Liver (tissue), 9 donors: ENCODE measurements around the gene TENT4A. TPM values are rescaled to one million over a fixed set of nuclear protein-coding genes. Genes with fewer than 3 reads are reported as not detected.

Experiments used
- DNase-seq: peaks from one replicate; pipeline ENCODE4 v3.0.0-alpha.2; 2017; ENCODE audit warnings: low spot score
- H3K27ac ChIP-seq, 2 donors: one replicate each; pipeline ENCODE4 v1.7.0; 2013; ENCODE audit warnings: inconsistent platforms in 2 of 2, low read length in 2 of 2, control low read depth in 1 of 2, low read depth in 1 of 2, mild to moderate bottlenecking in 1 of 2
- H3K27me3 ChIP-seq, 4 donors: one replicate each; pipeline versions ENCODE4 v1.6.1 to v1.7.0; 2013; ENCODE audit warnings: low read length in 3 of 4, inconsistent platforms in 1 of 4, mild to moderate bottlenecking in 1 of 4, moderate library complexity in 1 of 4; ENCODE audit not compliant: control insufficient read depth in 4 of 4, insufficient read depth in 4 of 4
- H3K36me3 ChIP-seq, 4 donors: one replicate each; pipeline versions ENCODE4 v1.6.1 to v1.7.0; 2013; ENCODE audit warnings: low read length in 3 of 4, mild to moderate bottlenecking in 3 of 4, low read depth in 1 of 4, moderate library complexity in 1 of 4; ENCODE audit not compliant: control insufficient read depth in 4 of 4, insufficient read depth in 3 of 4
- H3K4me1 ChIP-seq, 4 donors: one replicate each; pipeline versions ENCODE4 v1.6.1 to v1.7.0; 2013; ENCODE audit warnings: low read length in 3 of 4, mild to moderate bottlenecking in 3 of 4, moderate library complexity in 1 of 4; ENCODE audit not compliant: control insufficient read depth in 4 of 4, insufficient read depth in 4 of 4
- H3K4me3 ChIP-seq, 3 donors: one replicate each; pipeline versions ENCODE4 v1.6.1 to v1.7.0; 2013; ENCODE audit warnings: low read length in 3 of 3, control low read depth in 1 of 3, low read depth in 1 of 3, mild to moderate bottlenecking in 1 of 3
- H3K9ac ChIP-seq, 2 donors: one replicate each; pipeline ENCODE4 v1.7.0; 2013; ENCODE audit warnings: low read length in 2 of 2, mild to moderate bottlenecking in 2 of 2, moderate library complexity in 2 of 2, control low read depth in 1 of 2, low read depth in 1 of 2
- H3K9me3 ChIP-seq, 4 donors: one replicate each; pipeline versions ENCODE4 v1.6.1 to v1.7.0; 2013; ENCODE audit warnings: low read length in 3 of 4; ENCODE audit not compliant: control insufficient read depth in 4 of 4
- ATF3 ChIP-seq: IDR thresholded peaks from 2 replicates; pipeline ENCODE4 v1.6.1; 2016; ENCODE audit warnings: antibody characterized with exemption
- EGR1 ChIP-seq, 2 donors: IDR thresholded peaks; 2 replicates each; pipeline ENCODE4 v1.6.1; 2016 to 2018; ENCODE audit warnings: antibody characterized with exemption in 2 of 2, low read depth in 2 of 2
- FOXA1 ChIP-seq: IDR thresholded peaks from 2 replicates; pipeline ENCODE4 v1.6.1; 2016; ENCODE audit warnings: antibody characterized with exemption
- FOXA2 ChIP-seq: IDR thresholded peaks from 2 replicates; pipeline ENCODE4 v1.6.1; 2016; ENCODE audit warnings: antibody characterized with exemption
- HNF4A ChIP-seq, 2 donors: conservative IDR thresholded peaks; 2 replicates each; pipeline ENCODE4 v1.6.1; 2016; ENCODE audit warnings: antibody characterized with exemption in 2 of 2, mild to moderate bottlenecking in 2 of 2
- HNF4G ChIP-seq: IDR thresholded peaks from 2 replicates; pipeline ENCODE4 v1.6.1; 2016; ENCODE audit warnings: antibody characterized with exemption
- JUND ChIP-seq, 2 donors: IDR thresholded peaks; 2 replicates each; pipeline ENCODE4 v1.6.1; 2016; ENCODE audit warnings: antibody characterized with exemption in 2 of 2
- MAX ChIP-seq: IDR thresholded peaks from 2 replicates; pipeline ENCODE4 v1.6.1; 2016; ENCODE audit warnings: antibody characterized with exemption
- NR2F2 ChIP-seq: IDR thresholded peaks from 2 replicates; pipeline ENCODE4 v1.6.1; 2016; ENCODE audit warnings: antibody characterized with exemption
- RAD21 ChIP-seq, 2 donors: IDR thresholded peaks; 2 replicates each; pipeline ENCODE4 v1.6.1; 2016; ENCODE audit warnings: antibody characterized with exemption in 2 of 2, mild to moderate bottlenecking in 2 of 2
- RXRA ChIP-seq, 2 donors: IDR thresholded peaks; 2 replicates each; pipeline ENCODE4 v1.6.1; 2017 to 2018; ENCODE audit warnings: antibody characterized with exemption in 2 of 2, mild to moderate bottlenecking in 1 of 2
- SP1 ChIP-seq: IDR thresholded peaks from 2 replicates; pipeline ENCODE4 v1.6.1; 2018; ENCODE audit warnings: antibody characterized with exemption, mild to moderate bottlenecking
- TAF1 ChIP-seq: conservative IDR thresholded peaks from 2 replicates; pipeline ENCODE4 v1.6.1; 2016; ENCODE audit warnings: antibody characterized with exemption, mild to moderate bottlenecking
- YY1 ChIP-seq: IDR thresholded peaks from 2 replicates; pipeline ENCODE4 v1.6.1; 2016; ENCODE audit warnings: antibody characterized with exemption, mild to moderate bottlenecking
- WGBS: extraction: QIAGEN DNeasy Blood & Tissue Kit; methylation state at CpG from one replicate; pipeline ENCODE4 v1.1.7; 2013; 5-methylcytosine and 5-hydroxymethylcytosine counted together
- polyA plus RNA-seq, 2 donors: library from polyadenylated mRNA; stranded (reverse) in 1 of 2; unstranded in 1 of 2; fragments of 200-250 nt in 1 of 2; fragments of >200 nt in 1 of 2; fragmentation: Nextera tagmentation in 1 of 2; extraction: Ambion mirVana in 1 of 2; gene quantifications; one replicate each; pipeline versions ENCODE4 v1.2.1 to v1.2.3, GENCODE V29; 2013 to 2015
- total RNA-seq, 2 donors: library from RNA; depleted of rRNA; stranded (reverse); fragments of >200 nt; gene quantifications; one replicate each; pipeline ENCODE4 v1.2.3, GENCODE V29; 2014
- TF ChIP-seq, protein P1 (sequence below): IDR thresholded peaks from 2 replicates; pipeline ENCODE4 v1.6.1; 2016; ENCODE audit warnings: antibody characterized with exemption
- donor health status: healthy.
- donor health status: healthy.
- donor health status: healthy.
- donor health status: healthy.
- donor health status: healthy.

TENT4A gene
- total and polyA plus RNA-seq, 4 donors, result 3.9 to 15.1 (median 8.1) TPM

DNA sequence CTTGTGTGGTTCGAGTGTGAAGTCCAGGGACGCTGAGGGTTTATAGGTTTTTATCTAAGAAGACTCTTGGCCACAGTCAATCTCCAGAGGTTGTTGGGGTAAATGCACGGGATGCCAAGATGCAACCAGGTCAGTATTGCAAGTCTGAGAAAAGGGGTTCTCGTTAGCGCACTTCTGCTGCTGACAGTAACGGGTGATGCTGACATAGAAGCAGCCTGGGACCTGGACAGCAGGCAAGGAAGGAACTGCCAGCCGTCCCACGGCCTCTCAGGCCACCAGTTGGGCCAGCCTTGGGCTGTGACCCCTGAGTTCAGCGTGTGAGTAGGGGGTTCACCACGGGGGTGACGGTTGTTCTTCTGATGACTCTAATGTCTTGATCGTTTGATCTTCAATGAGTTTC lies 39.0 kb downstream of the TENT4A start:
- DNase-seq, result no peak
- WGBS, result 98% methylated on average over 12 of the region's 12 CpGs
- TF ChIP-seq JUND (IDR thresholded peaks at IDR 0.05), result no peak

DNA sequence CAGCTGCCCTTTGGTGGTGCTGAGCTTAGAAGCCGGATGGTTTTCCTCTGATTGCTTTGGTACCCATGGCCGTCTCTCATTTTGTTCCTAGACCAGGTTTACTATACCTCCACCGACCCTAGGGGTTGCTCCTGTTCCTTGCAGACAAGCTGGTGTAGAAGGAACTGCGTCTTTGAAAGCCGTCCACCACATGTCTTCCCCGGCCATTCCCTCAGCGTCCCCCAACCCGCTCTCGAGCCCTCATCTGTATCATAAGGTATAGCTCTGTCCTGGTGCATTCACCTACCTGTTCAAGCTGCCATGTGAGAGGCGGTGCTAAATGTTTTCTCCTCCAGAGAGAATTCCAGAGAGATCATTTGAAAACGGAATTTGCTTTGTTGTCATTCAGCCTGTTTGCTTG lies 39.5 kb downstream of the TENT4A start:
- H3K4me3 ChIP-seq, result no peak overlapping the region
- DNase-seq, result no peak
- H3K9ac ChIP-seq, result no peak overlapping the region
- H3K4me1 ChIP-seq, result peaks cover 1 to 23% (median 21%) of the 10 kb centered on the region in 4 donors
- no peaks in the 10 kb centered on the region for H3K9me3 ChIP-seq
- H3K36me3 ChIP-seq, result peaks cover 8 to 60% (median 58%) of the 10 kb centered on the region in 4 donors
- TF ChIP-seq ATF3, result no peak
- TF ChIP-seq HNF4G, result no peak
- no peak for TF ChIP-seq NR2F2
- TF ChIP-seq JUND (IDR thresholded peaks at IDR 0.05), result no peak
- no peak for TF ChIP-seq YY1
- no peak for TF ChIP-seq EGR1 (IDR thresholded peaks at IDR 0.05; ENCODE audit: low read depth in 2 of 2)
- no peak for TF ChIP-seq TAF1
- no peak for TF ChIP-seq MAX
- TF ChIP-seq FOXA2, result no peak
- no peak overlapping the region for H3K27ac ChIP-seq
- WGBS, result 96% methylated on average over 11 of the region's 11 CpGs
- no peaks in the 10 kb centered on the region for H3K27me3 ChIP-seq

More for the DNA sequence above, 39.0 kb downstream of the TENT4A start:
- no peaks in the 10 kb centered on the region for H3K27me3 ChIP-seq
- peaks cover 8 to 60% (median 58%) of the 10 kb centered on the region in 4 donors for H3K36me3 ChIP-seq
- H3K4me1 ChIP-seq, result peaks cover 1 to 22% (median 19%) of the 10 kb centered on the region in 4 donors
- no peak overlapping the region for H3K4me3 ChIP-seq
- no peak overlapping the region for H3K27ac ChIP-seq
- H3K9me3 ChIP-seq, result no peaks in the 10 kb centered on the region
- H3K9ac ChIP-seq, result no peak overlapping the region

DNA sequence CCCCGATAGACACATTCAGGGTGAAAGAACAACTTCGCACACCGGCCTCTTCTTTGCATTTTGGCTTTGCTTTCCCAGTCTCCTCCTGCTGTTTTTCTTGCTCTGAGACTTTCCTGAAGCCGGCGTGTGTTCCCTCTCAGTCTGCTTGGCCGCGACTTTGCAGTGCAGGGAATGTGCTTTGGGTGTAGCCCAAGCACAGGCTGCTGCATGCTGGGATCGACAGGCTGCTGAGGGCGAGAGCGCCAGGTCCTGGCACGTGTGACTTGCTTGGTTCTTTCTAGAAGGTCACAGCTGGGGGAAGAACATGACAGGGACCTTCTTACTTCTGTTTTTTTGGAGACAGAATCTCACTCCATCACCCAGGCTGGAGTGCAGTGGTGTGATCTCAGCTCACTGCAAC lies 40.6 kb downstream of the TENT4A start:
- DNase-seq, result no peak

More for the DNA sequence above, 40.6 kb downstream of the TENT4A start:
- peaks cover 1 to 34% (median 28%) of the 10 kb centered on the region in 4 donors for H3K4me1 ChIP-seq
- H3K36me3 ChIP-seq, result peaks cover 8 to 60% (median 50%) of the 10 kb centered on the region in 4 donors
- no peaks in the 10 kb centered on the region for H3K27me3 ChIP-seq
- no peak overlapping the region for H3K4me3 ChIP-seq
- H3K27ac ChIP-seq, result no peak overlapping the region
- no peak overlapping the region for H3K9ac ChIP-seq
- TF ChIP-seq NR2F2 (no peak), RXRA (IDR thresholded peaks at IDR 0.05) (no peak), MAX (no peak), EGR1 (IDR thresholded peaks at IDR 0.05; ENCODE audit: low read depth in 2 of 2) (no peak), SP1 (no peak), YY1 (no peak), JUND (IDR thresholded peaks at IDR 0.05) (no peak), TAF1 (no peak), FOXA1 (no peak), HNF4A (conservative IDR thresholded peaks at IDR 0.05) (no peak), ATF3 (no peak), RAD21 (IDR thresholded peaks at IDR 0.05) (no peak)
- TF ChIP-seq, protein P1, sequence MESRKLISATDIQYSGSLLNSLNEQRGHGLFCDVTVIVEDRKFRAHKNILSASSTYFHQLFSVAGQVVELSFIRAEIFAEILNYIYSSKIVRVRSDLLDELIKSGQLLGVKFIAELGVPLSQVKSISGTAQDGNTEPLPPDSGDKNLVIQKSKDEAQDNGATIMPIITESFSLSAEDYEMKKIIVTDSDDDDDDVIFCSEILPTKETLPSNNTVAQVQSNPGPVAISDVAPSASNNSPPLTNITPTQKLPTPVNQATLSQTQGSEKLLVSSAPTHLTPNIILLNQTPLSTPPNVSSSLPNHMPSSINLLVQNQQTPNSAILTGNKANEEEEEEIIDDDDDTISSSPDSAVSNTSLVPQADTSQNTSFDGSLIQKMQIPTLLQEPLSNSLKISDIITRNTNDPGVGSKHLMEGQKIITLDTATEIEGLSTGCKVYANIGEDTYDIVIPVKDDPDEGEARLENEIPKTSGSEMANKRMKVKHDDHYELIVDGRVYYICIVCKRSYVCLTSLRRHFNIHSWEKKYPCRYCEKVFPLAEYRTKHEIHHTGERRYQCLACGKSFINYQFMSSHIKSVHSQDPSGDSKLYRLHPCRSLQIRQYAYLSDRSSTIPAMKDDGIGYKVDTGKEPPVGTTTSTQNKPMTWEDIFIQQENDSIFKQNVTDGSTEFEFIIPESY, result no peak
- WGBS, result 94% methylated on average over 11 of the region's 11 CpGs
- H3K9me3 ChIP-seq, result no peaks in the 10 kb centered on the region
